Suprapubic skin (tissue), 4 donors: ENCODE measurements around the gene ESRRG. TPM values are rescaled to one million over a fixed set of nuclear protein-coding genes. Genes with fewer than 3 reads are reported as not detected.

Experiments used
- DNase-seq, 2 donors: peaks; one replicate each; pipeline ENCODE4 v3.0.0-alpha.2; 2019; ENCODE audit warnings: low spot score in 2 of 2
- H3K27ac ChIP-seq: fragments of 200-600 bp; sonication (generic); one replicate; pipeline ENCODE4 v1.5.1; 2019
- H3K27me3 ChIP-seq: fragments of 200-600 bp; sonication (generic); one replicate; pipeline ENCODE4 v1.5.1; 2019
- H3K36me3 ChIP-seq: fragments of 200-600 bp; sonication (generic); one replicate; pipeline ENCODE4 v1.5.1; 2019
- H3K4me1 ChIP-seq: fragments of 200-600 bp; sonication (generic); one replicate; pipeline ENCODE4 v1.5.1; 2019
- H3K4me3 ChIP-seq: fragments of 200-600 bp; sonication (generic); one replicate; pipeline ENCODE4 v1.5.1; 2019; ENCODE audit warnings: mild to moderate bottlenecking
- H3K9me3 ChIP-seq: fragments of 200-600 bp; sonication (generic); one replicate; pipeline ENCODE4 v1.5.1; 2019
- CTCF ChIP-seq, 2 donors: fragments of 200-600 bp in 1 of 2; fragments of 450-650 bp in 1 of 2; sonication (generic) in 1 of 2; IDR thresholded peaks; one replicate each; pipeline ENCODE4 v1.5.1; 2016 to 2019; ENCODE audit warnings: antibody characterized with exemption in 2 of 2, mild to moderate bottlenecking in 1 of 2, moderate library complexity in 1 of 2
- EP300 ChIP-seq: sonication (generic); formaldehyde crosslinking; IDR thresholded peaks from one replicate; pipeline ENCODE4 v1.6.1; 2017; ENCODE audit warnings: antibody characterized with exemption
- POLR2A ChIP-seq, 2 donors: fragments of 450-650 bp; IDR thresholded peaks; one replicate each; pipeline ENCODE4 v1.6.1; 2017; ENCODE audit warnings: antibody characterized with exemption in 2 of 2, mild to moderate bottlenecking in 2 of 2, moderate library complexity in 2 of 2
- POLR2AphosphoS5 ChIP-seq, 3 donors: sonication (generic); formaldehyde crosslinking; IDR thresholded peaks; one replicate each; pipeline ENCODE4 v1.6.1; 2017; ENCODE audit warnings: antibody characterized with exemption in 3 of 3
- WGBS: methylation state at CpG from one replicate; pipeline ENCODE4 v1.1.5; 2018; 5-methylcytosine and 5-hydroxymethylcytosine counted together
- total RNA-seq, 4 donors: library from RNA; depleted of rRNA; stranded (reverse); fragments of >200 nt; gene quantifications; one replicate each; pipeline ENCODE4 v1.1.0, GENCODE V29; 2016

The ESRRG gene
- total RNA-seq, 4 donors from 2014 or later: 2.8 to 10.1 (median 4.6) TPM

DNA sequence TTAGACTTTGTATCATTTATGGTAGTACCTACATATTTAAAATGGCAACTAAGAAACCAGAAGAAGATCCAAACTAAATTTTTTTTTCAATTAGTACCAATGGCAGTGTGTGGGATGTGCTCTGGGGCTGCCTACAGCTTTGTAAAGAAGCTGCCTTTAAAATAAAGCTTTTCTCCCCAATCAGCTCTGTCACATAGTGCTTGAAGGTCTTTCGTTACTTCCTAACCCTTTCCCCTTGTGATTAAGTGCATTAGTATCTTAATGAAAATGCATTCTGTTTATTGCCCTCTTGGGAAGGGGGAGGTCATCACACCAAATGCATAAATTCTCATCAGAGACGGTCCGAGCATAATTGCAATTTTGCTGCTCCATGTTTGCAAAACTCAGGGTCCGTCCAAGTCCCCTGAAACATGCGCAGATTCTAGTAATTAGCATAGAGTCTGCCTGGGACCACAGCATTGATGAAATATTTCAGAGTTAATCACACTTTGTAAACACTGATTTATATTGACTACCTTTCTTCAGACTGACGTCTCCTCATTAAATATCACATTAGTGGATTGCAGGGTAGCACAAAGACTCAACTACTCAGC, 71.3 kb downstream of the ESRRG start:
- Histone ChIP-seq H3K27me3 (no peaks in the 10 kb centered on the region), H3K36me3 (no peaks in the 10 kb centered on the region), H3K4me3 (no peak overlapping the region), H3K4me1 (no peaks in the 10 kb centered on the region), H3K9me3 (no peaks in the 10 kb centered on the region), H3K27ac (no peak overlapping the region)
- 85% methylated on average over 6 of the region's 6 CpGs for WGBS
- TF ChIP-seq POLR2A (IDR thresholded peaks at IDR 0.05): no peak
- no peak for TF ChIP-seq EP300
- no peak for TF ChIP-seq POLR2AphosphoS5 (IDR thresholded peaks at IDR 0.05)
- no peak for TF ChIP-seq CTCF (IDR thresholded peaks at IDR 0.05)
- DNase-seq: no peak

DNA sequence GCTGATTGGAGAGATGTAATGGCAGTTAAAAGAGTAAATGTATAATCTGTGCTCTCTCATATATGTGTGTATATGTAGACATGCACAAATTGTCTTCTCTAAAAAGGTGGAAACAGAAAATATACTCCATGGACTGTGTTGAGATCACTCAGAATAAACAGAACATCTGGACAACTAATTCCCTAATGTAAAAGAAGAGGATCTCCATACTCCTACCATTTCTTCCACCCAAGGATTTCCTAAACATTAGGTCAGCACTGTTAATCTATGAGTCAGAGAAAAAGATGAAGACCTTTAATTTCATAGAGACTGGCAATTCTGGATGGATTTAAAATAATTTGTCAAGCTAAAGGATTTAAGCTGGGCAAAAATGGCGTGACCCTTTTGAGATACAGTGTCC, 80.1 kb downstream of the ESRRG start:
- no peaks in the 10 kb centered on the region for H3K4me1 ChIP-seq
- no peaks in the 10 kb centered on the region for H3K27me3 ChIP-seq
- H3K4me3 ChIP-seq: no peak overlapping the region
- 96% methylated on average over 1 of the region's 1 CpG for WGBS
- TF ChIP-seq EP300 (no peak), POLR2A (IDR thresholded peaks at IDR 0.05) (no peak), CTCF (IDR thresholded peaks at IDR 0.05) (no peak), POLR2AphosphoS5 (IDR thresholded peaks at IDR 0.05) (no peak)
- no peaks in the 10 kb centered on the region for H3K9me3 ChIP-seq
- DNase-seq: no peak
- H3K36me3 ChIP-seq: no peaks in the 10 kb centered on the region
- H3K27ac ChIP-seq: no peak overlapping the region

DNA sequence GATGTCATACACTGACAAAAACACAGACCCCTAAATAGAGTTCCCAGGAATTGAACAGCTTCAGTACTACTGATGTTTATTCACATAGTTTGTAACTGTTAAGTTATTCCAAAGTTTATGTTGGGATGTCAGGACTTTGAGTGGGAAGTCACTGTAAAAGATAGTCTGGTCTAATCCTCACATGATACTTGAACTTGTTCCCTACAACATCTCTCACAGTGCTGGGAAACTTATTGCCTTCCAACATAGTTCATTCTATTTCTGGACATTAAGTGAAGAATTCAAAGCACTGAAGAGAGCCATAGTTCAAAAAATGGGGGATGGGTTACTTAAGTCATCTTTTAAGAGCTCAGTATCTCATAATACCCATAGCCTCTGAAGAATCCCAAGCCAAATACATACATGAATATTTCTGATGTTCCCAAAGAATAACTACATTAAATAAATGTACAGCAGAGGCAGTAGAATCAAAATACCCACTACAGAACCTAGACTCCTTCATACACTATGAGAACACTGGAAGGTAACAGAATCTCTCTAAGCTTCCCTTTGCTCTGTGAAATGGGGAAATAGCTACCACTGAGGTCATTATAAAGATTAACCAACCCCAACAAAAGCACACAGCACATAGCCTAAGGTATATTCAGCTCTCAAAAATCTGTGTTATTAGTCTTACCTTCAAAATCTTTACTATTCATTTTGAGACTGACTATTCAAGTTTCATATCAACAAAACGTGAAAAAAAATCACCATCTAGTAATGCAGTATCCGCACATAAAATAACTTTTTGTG, 81.4 kb downstream of the ESRRG start:
- Histone ChIP-seq H3K9me3 (no peaks in the 10 kb centered on the region), H3K4me3 (no peak overlapping the region), H3K27me3 (no peaks in the 10 kb centered on the region), H3K27ac (no peak overlapping the region), H3K36me3 (no peaks in the 10 kb centered on the region), H3K4me1 (no peaks in the 10 kb centered on the region)
- TF ChIP-seq POLR2A (IDR thresholded peaks at IDR 0.05): no peak
- DNase-seq: no peak
- 91% methylated on average over 2 of the region's 2 CpGs for WGBS

- DNase-seq: no peak
- Histone ChIP-seq H3K4me1 (no peaks in the 10 kb centered on the region), H3K27me3 (no peaks in the 10 kb centered on the region), H3K27ac (no peak overlapping the region), H3K9me3 (no peaks in the 10 kb centered on the region), H3K36me3 (no peaks in the 10 kb centered on the region), H3K4me3 (no peak overlapping the region)
- 88% methylated on average over 2 of the region's 3 CpGs for WGBS
- TF ChIP-seq POLR2AphosphoS5 (IDR thresholded peaks at IDR 0.05): no peak
- TF ChIP-seq POLR2A (IDR thresholded peaks at IDR 0.05): no peak
- TF ChIP-seq EP300: no peak
- TF ChIP-seq CTCF (IDR thresholded peaks at IDR 0.05): no peak
These were observed 83.1 kb downstream of the ESRRG start for GRCh38 chr1:216640100-216640499.

GRCh38 chr1:216632980-216633379, 90.2 kb downstream of the ESRRG start:
- Histone ChIP-seq H3K36me3 (no peaks in the 10 kb centered on the region), H3K4me1 (no peaks in the 10 kb centered on the region), H3K27me3 (peaks cover 3% of the 10 kb centered on the region), H3K27ac (no peak overlapping the region), H3K9me3 (no peaks in the 10 kb centered on the region), H3K4me3 (no peak overlapping the region)
- TF ChIP-seq CTCF (IDR thresholded peaks at IDR 0.05) (no peak), EP300 (no peak), POLR2AphosphoS5 (IDR thresholded peaks at IDR 0.05) (no peak), POLR2A (IDR thresholded peaks at IDR 0.05) (no peak)
- DNase-seq: no peak
- 40% methylated on average over 3 of the region's 3 CpGs for WGBS
